Measurements from ENCODE around the gene ATPAF1.
A peak's percentile ranks its signal among the peaks of the same experiment; 100 is the strongest.

Gene ATPAF1

GRCh38 chr1:46691997-46692790, 24.0 kb upstream of the ATPAF1 start:
- Histone ChIP-seq H3K27ac (ENCODE audit: extremely low read depth, low read depth, low read length) (no peak overlapping the region), H3K9me3 (ENCODE audit: control insufficient read depth, insufficient read depth, low read depth, low read length) (no peaks in the 10 kb centered on the region), H3K4me1 (ENCODE audit: control insufficient read depth, insufficient read depth, low read length) (no peaks in the 10 kb centered on the region), H3K36me3 (ENCODE audit: control insufficient read depth in 2 of 2, insufficient read depth in 1 of 2, low read length in 2 of 2) (peaks cover 5 to 85% of the 10 kb centered on the region in 2 experiments; a peak in 2 of 3 replicates), H3K4me3 (ENCODE audit: low read depth, low read length) (no peak overlapping the region)
- CTCF ChIA-PET = no interaction called here
- POLR2A ChIA-PET = no interaction called here
- peak; percentile 34 for TF ChIP-seq ZBTB17 (tag by site-specific recombination; IDR thresholded peaks at IDR 0.05)
- TF ChIP-seq ZFHX2 (tag by site-specific recombination; conservative IDR thresholded peaks at IDR 0.05) = no peak
- peak; percentile 43; the same call in 1 of the 2 replicates for TF ChIP-seq ZNF600 (tag by site-specific recombination; IDR thresholded peaks at IDR 0.05)
- peak; percentile 84 for TF ChIP-seq PRDM6 (tag by site-specific recombination; IDR thresholded peaks at IDR 0.05)
- no peak for TF ChIP-seq ZNF624 (tag by site-specific recombination; IDR thresholded peaks at IDR 0.05)
- TF ChIP-seq ZFP3 (tag by site-specific recombination; IDR thresholded peaks at IDR 0.05; ENCODE audit: low read depth) = no peak
- no peak for TF ChIP-seq ZNF544 (tag by site-specific recombination; IDR thresholded peaks at IDR 0.05)
- TF ChIP-seq ZBTB6 (tag by site-specific recombination; IDR thresholded peaks at IDR 0.05) = peak; percentile 67
- peak; percentile 63; the same call in 1 of the 2 replicates for TF ChIP-seq OSR2 (tag by site-specific recombination; IDR thresholded peaks at IDR 0.05)
- peak; percentile 34; the same call in 1 of the 2 replicates for TF ChIP-seq ZNF341 (tag by site-specific recombination; IDR thresholded peaks at IDR 0.05; ENCODE audit: low read depth)
- TF ChIP-seq ZNF366 (tag by site-specific recombination; conservative IDR thresholded peaks at IDR 0.05) = no peak

- Histone ChIP-seq H3K9me3 (ENCODE audit: control insufficient read depth, insufficient read depth, low read depth, low read length) (no peaks in the 10 kb centered on the region), H3K36me3 (ENCODE audit: control insufficient read depth in 2 of 2, insufficient read depth in 1 of 2, low read length in 2 of 2) (peaks cover 13 to 86% of the 10 kb centered on the region in 2 experiments; a peak in 2 of 3 replicates), H3K27ac (ENCODE audit: extremely low read depth, low read depth, low read length) (no peak overlapping the region), H3K4me3 (ENCODE audit: low read depth, low read length) (no peak overlapping the region), H3K4me1 (ENCODE audit: control insufficient read depth, insufficient read depth, low read length) (no peaks in the 10 kb centered on the region)
- ChIA-PET CTCF (no interaction called here), POLR2A (interaction anchor here (1.0 kb wide), 1 partner anchor 13 kb away, joined by 8 read pairs; no protein-coding TSS in a partner anchor)
- no peak for TF ChIP-seq ZNF513 (tag by site-specific recombination; IDR thresholded peaks at IDR 0.05)
- no peak for TF ChIP-seq AEBP2 (tag by site-specific recombination; IDR thresholded peaks at IDR 0.05; ENCODE audit: borderline replicate concordance)
- no peak for TF ChIP-seq ZNF223 (tag by site-specific recombination; IDR thresholded peaks at IDR 0.05)
- no peak for TF ChIP-seq ZNF280C (tag by site-specific recombination; IDR thresholded peaks at IDR 0.05)
- TF ChIP-seq GLIS1 (tag by site-specific recombination; IDR thresholded peaks at IDR 0.05) = peak; percentile 100
- peak; percentile 29; the same call in 1 of the 2 replicates for TF ChIP-seq ZNF449 (tag by site-specific recombination; IDR thresholded peaks at IDR 0.05)
- no peak for TF ChIP-seq ZNF530 (tag by site-specific recombination; IDR thresholded peaks at IDR 0.05; ENCODE audit: low read depth)
- no peak for TF ChIP-seq ZNF302 (tag by site-specific recombination; IDR thresholded peaks at IDR 0.05; ENCODE audit: low read depth)
- TF ChIP-seq ZNF514 (tag by site-specific recombination; IDR thresholded peaks at IDR 0.05) = no peak
- TF ChIP-seq TCF7L2 (IDR thresholded peaks at IDR 0.05; ENCODE audit: borderline replicate concordance, low read depth, low read length) = no peak
- no peak for TF ChIP-seq SALL2 (tag by site-specific recombination; IDR thresholded peaks at IDR 0.05; ENCODE audit: borderline replicate concordance)
- no peak for TF ChIP-seq ELK4 (IDR thresholded peaks at IDR 0.05; ENCODE audit: borderline replicate concordance, low read depth, low read length)
Measured at GRCh38 chr1:46690931-46691421, 22.8 kb upstream of the ATPAF1 start.

All from HEK293 (cell line).